ENCODE data around the gene GFRA4.

GFRA4 gene

GRCh38 chr20:3673221-3674070 is 10.2 kb upstream of the GFRA4 start:
- Histone ChIP-seq H3K9ac (ENCODE audit: low read depth, low read length) (no peak overlapping the region), H3K36me3 (ENCODE audit: insufficient read depth, low read length) (no peaks in the 10 kb centered on the region), H4K20me1 (ENCODE audit: insufficient read depth, low read length) (peaks cover 25% of the 10 kb centered on the region), H2AFZ (ENCODE audit: low read depth, low read length) (no peak overlapping the region), H3K27ac (ENCODE audit: low read length) (no peak overlapping the region), H3K4me3 (ENCODE audit: low read depth in 1 of 2, low read length in 2 of 2) (no peak overlapping the region), H3K4me2 (ENCODE audit: insufficient read depth, low read length) (no peak overlapping the region), H3K79me2 (ENCODE audit: insufficient read depth, low read length) (no peaks in the 10 kb centered on the region), H3K27me3 (ENCODE audit: insufficient read depth, low read length, poor library complexity) (peaks cover 4% of the 10 kb centered on the region), H3K9me3 (ENCODE audit: insufficient read depth, low read length, severe bottlenecking) (no peaks in the 10 kb centered on the region), H3K4me1 (ENCODE audit: insufficient read depth, low read length) (peaks cover 4% of the 10 kb centered on the region)
- TF ChIP-seq, protein P1, sequence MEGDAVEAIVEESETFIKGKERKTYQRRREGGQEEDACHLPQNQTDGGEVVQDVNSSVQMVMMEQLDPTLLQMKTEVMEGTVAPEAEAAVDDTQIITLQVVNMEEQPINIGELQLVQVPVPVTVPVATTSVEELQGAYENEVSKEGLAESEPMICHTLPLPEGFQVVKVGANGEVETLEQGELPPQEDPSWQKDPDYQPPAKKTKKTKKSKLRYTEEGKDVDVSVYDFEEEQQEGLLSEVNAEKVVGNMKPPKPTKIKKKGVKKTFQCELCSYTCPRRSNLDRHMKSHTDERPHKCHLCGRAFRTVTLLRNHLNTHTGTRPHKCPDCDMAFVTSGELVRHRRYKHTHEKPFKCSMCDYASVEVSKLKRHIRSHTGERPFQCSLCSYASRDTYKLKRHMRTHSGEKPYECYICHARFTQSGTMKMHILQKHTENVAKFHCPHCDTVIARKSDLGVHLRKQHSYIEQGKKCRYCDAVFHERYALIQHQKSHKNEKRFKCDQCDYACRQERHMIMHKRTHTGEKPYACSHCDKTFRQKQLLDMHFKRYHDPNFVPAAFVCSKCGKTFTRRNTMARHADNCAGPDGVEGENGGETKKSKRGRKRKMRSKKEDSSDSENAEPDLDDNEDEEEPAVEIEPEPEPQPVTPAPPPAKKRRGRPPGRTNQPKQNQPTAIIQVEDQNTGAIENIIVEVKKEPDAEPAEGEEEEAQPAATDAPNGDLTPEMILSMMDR (IDR thresholded peaks at IDR 0.05; ENCODE audit: borderline replicate concordance, extremely low read depth, low read length, poor library complexity, severe bottlenecking) = no peak
- no peak for TF ChIP-seq EZH2 (IDR thresholded peaks at IDR 0.05; ENCODE audit: borderline replicate concordance, low read depth, low read length, severe bottlenecking)
- DNase-seq = no peak
- ATAC-seq (ENCODE audit: insufficient read depth, low read depth) = no peak

GRCh38 chr20:3672547-3673171 is 9.5 kb upstream of the GFRA4 start:
- peaks cover 4% of the 10 kb centered on the region for H3K4me1 ChIP-seq (ENCODE audit: insufficient read depth, low read length)
- no peak overlapping the region for H2AFZ ChIP-seq (ENCODE audit: low read depth, low read length)
- H3K9ac ChIP-seq (ENCODE audit: low read depth, low read length) = no peak overlapping the region
- TF ChIP-seq, protein P1 (IDR thresholded peaks at IDR 0.05; ENCODE audit: borderline replicate concordance, extremely low read depth, low read length, poor library complexity, severe bottlenecking) = no peak
- no peak for TF ChIP-seq EZH2 (IDR thresholded peaks at IDR 0.05; ENCODE audit: borderline replicate concordance, low read depth, low read length, severe bottlenecking)
- no peak for DNase-seq
- H3K4me3 ChIP-seq (ENCODE audit: low read depth in 1 of 2, low read length in 2 of 2) = no peak overlapping the region
- no peak for ATAC-seq (ENCODE audit: insufficient read depth, low read depth)
- peaks cover 4% of the 10 kb centered on the region for H3K27me3 ChIP-seq (ENCODE audit: insufficient read depth, low read length, poor library complexity)
- no peaks in the 10 kb centered on the region for H3K79me2 ChIP-seq (ENCODE audit: insufficient read depth, low read length)
- H3K9me3 ChIP-seq (ENCODE audit: insufficient read depth, low read length, severe bottlenecking) = no peaks in the 10 kb centered on the region
- no peaks in the 10 kb centered on the region for H3K36me3 ChIP-seq (ENCODE audit: insufficient read depth, low read length)
- no peak overlapping the region for H3K4me2 ChIP-seq (ENCODE audit: insufficient read depth, low read length)
- H4K20me1 ChIP-seq (ENCODE audit: insufficient read depth, low read length) = peaks cover 25% of the 10 kb centered on the region
- H3K27ac ChIP-seq (ENCODE audit: low read length) = no peak overlapping the region

GRCh38 chr20:3671986-3672546 is 8.9 kb upstream of the GFRA4 start:
- H3K4me3 ChIP-seq (ENCODE audit: low read depth in 1 of 2, low read length in 2 of 2) = no peak overlapping the region
- peaks cover 25% of the 10 kb centered on the region for H4K20me1 ChIP-seq (ENCODE audit: insufficient read depth, low read length)
- ATAC-seq (ENCODE audit: insufficient read depth, low read depth) = no peak
- H2AFZ ChIP-seq (ENCODE audit: low read depth, low read length) = no peak overlapping the region
- peaks cover 4% of the 10 kb centered on the region for H3K4me1 ChIP-seq (ENCODE audit: insufficient read depth, low read length)
- no peak overlapping the region for H3K4me2 ChIP-seq (ENCODE audit: insufficient read depth, low read length)
- no peak overlapping the region for H3K9ac ChIP-seq (ENCODE audit: low read depth, low read length)
- no peaks in the 10 kb centered on the region for H3K36me3 ChIP-seq (ENCODE audit: insufficient read depth, low read length)
- H3K9me3 ChIP-seq (ENCODE audit: insufficient read depth, low read length, severe bottlenecking) = no peaks in the 10 kb centered on the region
- peaks cover 4% of the 10 kb centered on the region for H3K27me3 ChIP-seq (ENCODE audit: insufficient read depth, low read length, poor library complexity)
- H3K79me2 ChIP-seq (ENCODE audit: insufficient read depth, low read length) = no peaks in the 10 kb centered on the region
- TF ChIP-seq EZH2 (IDR thresholded peaks at IDR 0.05; ENCODE audit: borderline replicate concordance, low read depth, low read length, severe bottlenecking) = no peak
- TF ChIP-seq, protein P1 (IDR thresholded peaks at IDR 0.05; ENCODE audit: borderline replicate concordance, extremely low read depth, low read length, poor library complexity, severe bottlenecking) = no peak
- DNase-seq = no peak
- no peak overlapping the region for H3K27ac ChIP-seq (ENCODE audit: low read length)

Measured in DND-41 (cell line).